ENCODE data around the gene DNLZ. TPM values are rescaled to one million over a fixed set of nuclear protein-coding genes. Genes with fewer than 3 reads are reported as not detected.
A peak's percentile ranks its signal among the peaks of the same experiment; 100 is the strongest.

DNLZ gene
- total and polyA plus RNA-seq, 9 of the 15 experiments (the other 6 are each of a cell fraction or from before 2014, with no cell fraction given): 0.17 to 44.6 (median 3.4) TPM

GRCh38 chr9:136410500-136411287, 47.1 kb upstream of the DNLZ start, which contains the start of the genes ENTR1 and PMPCA (continued):
- TF ChIP-seq FOXP4 (CRISPR knock-in tag; IDR thresholded peaks at IDR 0.05; ENCODE audit: borderline replicate concordance) (no peak), KLF10 (CRISPR knock-in tag; IDR thresholded peaks at IDR 0.05) (no peak), KAT7 (CRISPR knock-in tag; IDR thresholded peaks at IDR 0.05; ENCODE audit: borderline replicate concordance) (no peak), TFAP4 (CRISPR knock-in tag; IDR thresholded peaks at IDR 0.05; ENCODE audit: borderline replicate concordance) (peak; percentile 20), CBFA2T2 (conservative IDR thresholded peaks at IDR 0.05) (no peak), ATF6 (CRISPR knock-in tag; IDR thresholded peaks at IDR 0.05) (no peak), THAP7 (CRISPR knock-in tag; IDR thresholded peaks at IDR 0.05) (0 out of 2 replicates have a peak, but pooled peaks have one; percentile 17), CUX1 (CRISPR knock-in tag; IDR thresholded peaks at IDR 0.05) (no peak), NR0B1 (IDR thresholded peaks at IDR 0.05; ENCODE audit: partially characterized antibody) (no peak), GMEB1 (CRISPR knock-in tag; IDR thresholded peaks at IDR 0.05) (peak; percentile 60; the same call in 1 of the 2 replicates), ZBTB1 (CRISPR knock-in tag; IDR thresholded peaks at IDR 0.05; ENCODE audit: borderline replicate concordance, low read depth) (no peak)

All from K562 (cell line).